HepG2 (cell line): ENCODE measurements around the gene GPD1. TPM values are rescaled to one million over a fixed set of nuclear protein-coding genes. Genes with fewer than 3 reads are reported as not detected.
A peak's percentile ranks its signal among the peaks of the same experiment; 100 is the strongest.

Source experiments
- CREBL2 ChIP-seq: sonication (generic); formaldehyde crosslinking; IDR thresholded peaks from 2 replicates; pipeline ENCODE4 v1.8.1; 2023; ENCODE audit warnings: missing genetic modification reagents, mild to moderate bottlenecking, borderline replicate concordance
- CTCF ChIP-seq: sonication (generic); formaldehyde crosslinking; IDR thresholded peaks from 2 replicates; pipeline ENCODE4 v1.5.0; 2020; ENCODE audit warnings: mild to moderate bottlenecking, missing genetic modification reagents, moderate library complexity
- HDAC1 ChIP-seq: sonication (generic); formaldehyde crosslinking; IDR thresholded peaks from 2 replicates; pipeline ENCODE4 v1.5.1; 2020; ENCODE audit warnings: mild to moderate bottlenecking, missing genetic modification reagents
- LCORL ChIP-seq, 2 experiments: fragments of 450-650 bp in 1 of 2; sonication (generic) in 1 of 2; formaldehyde crosslinking in 1 of 2; IDR thresholded peaks; 2 replicates each; pipeline versions ENCODE4 v1.5.0 to v1.6.1; 2017 to 2020; ENCODE audit warnings: antibody characterized with exemption in 1 of 2, missing genetic modification reagents in 1 of 2
- RBFOX2 ChIP-seq: fragments of 200-400 bp; formaldehyde crosslinking; IDR thresholded peaks from 2 replicates; pipeline ENCODE4 v1.6.1; 2017; ENCODE audit warnings: low read depth, mild to moderate bottlenecking, low read length
- SPEN ChIP-seq: sonication (generic); formaldehyde crosslinking; IDR thresholded peaks from 2 replicates; pipeline ENCODE4 v1.5.1; 2020; ENCODE audit warnings: low read depth, mild to moderate bottlenecking, missing genetic modification reagents
- UBTF ChIP-seq: sonication (generic); formaldehyde crosslinking; IDR thresholded peaks from 2 replicates; pipeline ENCODE4 v1.4.0; 2020; ENCODE audit warnings: mild to moderate bottlenecking, missing genetic modification reagents
- YEATS2 ChIP-seq: sonication (generic); formaldehyde crosslinking; IDR thresholded peaks from 2 replicates; pipeline ENCODE4 v1.4.0; 2020; ENCODE audit warnings: missing genetic modification reagents, borderline replicate concordance
- ZEB1 ChIP-seq: IDR thresholded peaks from 2 replicates; pipeline ENCODE4 v1.6.1; 2012; ENCODE audit warnings: mild to moderate bottlenecking, low read depth, inconsistent platforms; ENCODE audit not compliant: insufficient replicate concordance
- ZHX1 ChIP-seq: sonication (generic); formaldehyde crosslinking; IDR thresholded peaks from 2 replicates; pipeline ENCODE4 v1.8.1; 2022; ENCODE audit warnings: low read depth, mild to moderate bottlenecking, missing genetic modification reagents
- ZNF136 ChIP-seq: sonication (generic); formaldehyde crosslinking; IDR thresholded peaks from 2 replicates; pipeline ENCODE4 v1.8.1; 2022; ENCODE audit warnings: low read depth, mild to moderate bottlenecking, moderate library complexity, missing genetic modification reagents
- ZNF451 ChIP-seq: sonication (generic); formaldehyde crosslinking; IDR thresholded peaks from 2 replicates; pipeline ENCODE4 v1.5.0; 2020; ENCODE audit warnings: mild to moderate bottlenecking, missing genetic modification reagents
- ZNF503 ChIP-seq: sonication (generic); formaldehyde crosslinking; IDR thresholded peaks from 2 replicates; pipeline ENCODE4 v1.4.0; 2020; ENCODE audit warnings: missing genetic modification reagents
- ZNF513 ChIP-seq: sonication (generic); formaldehyde crosslinking; conservative IDR thresholded peaks from 2 replicates; pipeline ENCODE4 v1.5.0; 2020; ENCODE audit warnings: missing genetic modification reagents
- polyA plus RNA-seq, 8 experiments: library from polyadenylated mRNA; depleted of rRNA in 3 of 8; stranded (reverse) in 7 of 8; unstranded in 1 of 8; fragments of >200 nt; fragmentation: Illumina TruSeq in 4 of 8; extraction: Trizol in 4 of 8; gene quantifications; 2 replicates each; pipeline versions ENCODE4 v1.2.1 to v1.2.3, GENCODE V29; 2011 to 2016; ENCODE audit warnings: low read depth in 4 of 8, missing spikeins in 1 of 8, mixed read lengths in 1 of 8; ENCODE audit not compliant: insufficient read depth in 1 of 8
- total RNA-seq, 5 experiments: library from RNA; depleted of rRNA; stranded (reverse); fragments of >200 nt; fragmentation: Illumina TruSeq; extraction: Trizol; gene quantifications; 2 replicates each; pipeline ENCODE4 v1.2.3, GENCODE V29; 2016; ENCODE audit warnings: low read depth in 1 of 5

GPD1 gene
- total and polyA plus RNA-seq, 2 of the 13 experiments (the other 11 are each of a cell fraction or from before 2014, with no cell fraction given), result 3.7 to 30.6 TPM

GRCh38 chr12:50084775-50085614, 18.8 kb upstream of the GPD1 start, which contains the start of gene SMARCD1 (continued):
- TF ChIP-seq UBTF (CRISPR knock-in tag), result peak; percentile 47; the same call in 1 of the 2 replicates
- no peak for TF ChIP-seq CREBL2
- TF ChIP-seq RBFOX2, result peak; percentile 84
- peak; percentile 76; the same call in 1 of the 2 replicates for TF ChIP-seq SPEN (CRISPR knock-in tag)
- no peak for TF ChIP-seq ZHX1 (CRISPR knock-in tag)
- peak; percentile 88 for TF ChIP-seq CTCF
- no peak for TF ChIP-seq ZNF503 (CRISPR knock-in tag)
- peak; percentile 65 for TF ChIP-seq HDAC1 (CRISPR knock-in tag)
- TF ChIP-seq ZEB1, result no peak
- no peak for TF ChIP-seq ZNF513 (CRISPR knock-in tag)
- TF ChIP-seq ZNF136, result no peak
- 0 out of 2 replicates have a peak, but pooled peaks have one; percentile 40 for TF ChIP-seq ZNF451
- TF ChIP-seq LCORL (IDR thresholded peaks at IDR 0.05), result no peak
- peak; percentile 35; the same call in 1 of the 2 replicates for TF ChIP-seq LCORL (CRISPR knock-in tag; IDR thresholded peaks at IDR 0.05)
- TF ChIP-seq YEATS2 (CRISPR knock-in tag), result 0 out of 2 replicates have a peak, but pooled peaks have one; percentile 40
